HepG2 (cell line): Measurements from ENCODE around the gene ARID5B.

Experiments used
- BRCA1 ChIP-seq: sonication (generic); formaldehyde crosslinking; IDR thresholded peaks from 2 replicates; pipeline ENCODE4 v1.4.0; 2020; ENCODE audit warnings: missing genetic modification reagents
- CHD2 ChIP-seq: IDR thresholded peaks from 2 replicates; pipeline ENCODE4 v1.6.1; 2011; ENCODE audit warnings: low read depth, low read length, improper control_type of control experiment
- GABPA ChIP-seq, 2 experiments: IDR thresholded peaks; 2 replicates each; pipeline ENCODE4 v1.6.1; 2011 to 2016; ENCODE audit warnings: low read depth in 2 of 2, low read length in 1 of 2, missing biosample characterization in 1 of 2, missing genetic modification characterization in 1 of 2
- JUN ChIP-seq: sonication (generic); formaldehyde crosslinking; IDR thresholded peaks from 2 replicates; pipeline ENCODE4 v1.4.0; 2020; ENCODE audit warnings: mild to moderate bottlenecking, missing genetic modification reagents
- KDM1A ChIP-seq: IDR thresholded peaks from 2 replicates; pipeline ENCODE4 v1.6.1; 2016; ENCODE audit warnings: missing compliant biosample characterization
- MTF1 ChIP-seq: sonication (generic); formaldehyde crosslinking; IDR thresholded peaks from 2 replicates; pipeline ENCODE4 v1.5.0; 2020; ENCODE audit warnings: missing genetic modification reagents
- RNF2 ChIP-seq: fragments of 450-650 bp; conservative IDR thresholded peaks from 2 replicates; pipeline ENCODE4 v1.6.1; 2016; ENCODE audit warnings: low read depth
- SCMH1 ChIP-seq: sonication (generic); formaldehyde crosslinking; IDR thresholded peaks from 2 replicates; pipeline ENCODE4 v1.9.0; 2021; ENCODE audit warnings: missing genetic modification reagents, mild to moderate bottlenecking, borderline replicate concordance
- USF2 ChIP-seq, 2 experiments: sonication (generic) in 1 of 2; formaldehyde crosslinking in 1 of 2; IDR thresholded peaks; 2 replicates each; pipeline versions ENCODE4 v1.5.1 to v1.6.1; 2011 to 2020; ENCODE audit warnings: borderline replicate concordance in 1 of 2, low read depth in 1 of 2, low read length in 1 of 2, mild to moderate bottlenecking in 1 of 2, missing genetic modification reagents in 1 of 2, moderate library complexity in 1 of 2
- YY1 ChIP-seq: IDR thresholded peaks from 2 replicates; pipeline ENCODE4 v1.6.1; 2011; ENCODE audit warnings: low read length, low read depth, moderate library complexity, mild to moderate bottlenecking; ENCODE audit not compliant: insufficient read depth, insufficient replicate concordance
- ZBED4 ChIP-seq: sonication (generic); formaldehyde crosslinking; IDR thresholded peaks from 2 replicates; pipeline ENCODE4 v1.4.0; 2020; ENCODE audit warnings: missing genetic modification reagents, borderline replicate concordance
- ZNF18 ChIP-seq: sonication (generic); formaldehyde crosslinking; IDR thresholded peaks from 2 replicates; pipeline ENCODE4 v1.8.0; 2022; ENCODE audit warnings: mild to moderate bottlenecking, missing genetic modification reagents; ENCODE audit not compliant: insufficient replicate concordance

GRCh38 chr10:61970182-61971002, 68.9 kb downstream of the ARID5B start:
- no peak for TF ChIP-seq ZNF18 (CRISPR knock-in tag)
- TF ChIP-seq ZBED4 (CRISPR knock-in tag), result no peak
- no peak for TF ChIP-seq GABPA (IDR thresholded peaks at IDR 0.05; ENCODE audit: low read depth, low read length)
- TF ChIP-seq GABPA (CRISPR knock-in tag; IDR thresholded peaks at IDR 0.05; ENCODE audit: low read depth), result no peak
- TF ChIP-seq KDM1A (CRISPR knock-in tag), result no peak
- no peak for TF ChIP-seq YY1
- TF ChIP-seq USF2 (IDR thresholded peaks at IDR 0.05; ENCODE audit: low read depth, low read length), result no peak
- no peak for TF ChIP-seq USF2 (CRISPR knock-in tag; IDR thresholded peaks at IDR 0.05; ENCODE audit: borderline replicate concordance)
- TF ChIP-seq CHD2, result no peak
- TF ChIP-seq MTF1 (CRISPR knock-in tag), result no peak
- no peak for TF ChIP-seq SCMH1
- TF ChIP-seq BRCA1 (CRISPR knock-in tag), result no peak
- TF ChIP-seq JUN (CRISPR knock-in tag), result no peak
- TF ChIP-seq RNF2, result no peak
